Activated CD8-positive, alpha-beta memory T cell treated with anti-CD3 and anti-CD28 coated beads for 1 hour (primary cell): ENCODE measurements around the gene ABL2.
"Not testable (repeated sequence)": the region's sequence is repeated elsewhere in the genome, so short reads cannot be mapped to it uniquely, and the experiment has no call there.

Experiments
- DNase-seq, 2 donors: peaks; one replicate each; pipeline ENCODE4 v3.0.0-alpha.2; 2020; ENCODE audit warnings: low read depth in 1 of 2; ENCODE audit errors: extremely low read depth in 1 of 2

ABL2 gene

GRCh38 chr1:179141592-179142251, 87.8 kb downstream of the ABL2 start:
- no peak for DNase-seq

- not testable (repeated sequence) for DNase-seq
Observed at GRCh38 chr1:179138755-179139154, 90.7 kb downstream of the ABL2 start.

GRCh38 chr1:179137617-179138255, 91.7 kb downstream of the ABL2 start:
- DNase-seq: no peak

GRCh38 chr1:179135707-179136106, 93.8 kb downstream of the ABL2 start:
- not testable (repeated sequence) for DNase-seq

DNA sequence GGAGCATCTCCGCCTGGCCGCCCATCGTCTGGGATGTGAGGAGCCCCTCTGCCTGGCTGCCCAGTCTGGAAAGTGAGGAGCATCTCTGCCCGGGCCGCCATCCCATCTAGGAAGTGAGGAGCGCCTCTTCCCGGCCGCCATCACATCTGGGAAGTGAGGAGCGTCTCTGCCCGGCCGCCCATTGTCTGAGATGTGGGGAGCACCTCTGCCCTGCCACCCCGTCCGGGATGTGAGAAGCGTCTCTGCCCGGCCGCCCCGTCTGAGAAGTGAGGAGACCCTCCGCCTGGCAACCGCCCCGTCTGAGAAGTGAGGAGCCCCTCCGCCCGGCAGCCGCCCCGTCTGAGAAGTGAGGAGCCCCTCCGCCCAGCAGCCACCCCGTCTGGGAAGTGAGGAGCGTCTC, 94.3 kb downstream of the ABL2 start:
- DNase-seq: not testable (repeated sequence)

GRCh38 chr1:179129702-179130473, 99.6 kb downstream of the ABL2 start:
- no peak for DNase-seq

DNA sequence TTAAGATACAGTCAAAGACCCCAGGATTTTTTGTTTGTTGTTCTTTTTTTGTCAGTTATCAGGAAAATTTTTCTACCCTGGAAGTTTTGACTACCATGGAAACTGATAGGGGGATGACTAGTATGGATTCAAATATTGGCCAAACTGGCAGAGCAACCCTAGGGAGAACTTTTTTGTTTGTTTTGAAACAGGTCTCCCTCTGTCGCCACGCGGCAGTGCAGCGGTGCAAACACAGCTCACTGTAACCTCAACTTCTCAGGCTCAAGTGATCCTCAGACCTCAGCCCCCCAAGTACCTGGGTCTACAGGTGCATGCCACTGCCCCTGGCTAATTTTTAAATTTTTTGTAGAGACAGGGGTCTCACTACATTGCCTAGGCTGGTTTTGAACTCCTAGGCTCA, 101.0 kb downstream of the ABL2 start:
- no peak for DNase-seq

DNA sequence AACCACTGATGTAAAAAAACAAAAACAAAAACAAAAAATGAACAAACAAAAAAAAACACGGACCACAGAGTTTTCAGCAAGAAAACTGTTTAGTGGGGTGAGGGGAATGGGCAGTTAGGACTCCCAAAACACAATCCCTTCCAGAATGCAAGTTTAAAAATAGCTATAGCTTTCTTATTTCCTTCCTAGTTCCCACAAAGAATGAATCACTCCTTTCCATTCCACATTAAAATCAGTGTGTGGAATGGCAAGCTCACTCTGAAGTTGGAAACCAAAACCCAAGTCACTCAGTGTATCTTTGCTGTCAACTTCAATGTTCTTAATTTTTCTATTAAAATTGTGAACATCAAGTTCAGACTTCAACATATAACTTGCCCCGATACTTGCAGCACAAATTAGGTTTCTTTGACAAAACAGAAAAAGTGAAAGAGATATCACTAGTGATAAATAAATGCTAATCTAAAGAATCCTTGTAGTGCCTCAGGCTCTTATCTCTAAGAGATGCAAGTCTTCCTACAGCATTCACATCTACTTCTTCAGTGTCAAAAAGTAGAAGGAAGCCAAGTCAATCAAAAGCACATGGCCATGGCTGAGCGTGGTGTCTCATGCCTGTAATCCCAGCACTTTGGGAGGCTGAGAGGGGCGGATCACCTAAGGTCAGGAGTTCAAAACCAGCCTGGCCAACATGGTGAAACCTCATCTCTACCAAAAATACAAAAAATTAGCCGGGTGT, 102.1 kb downstream of the ABL2 start:
- DNase-seq: no peak

- no peak for DNase-seq
Observed at GRCh38 chr1:179126338-179127060, 103.0 kb downstream of the ABL2 start.

DNA sequence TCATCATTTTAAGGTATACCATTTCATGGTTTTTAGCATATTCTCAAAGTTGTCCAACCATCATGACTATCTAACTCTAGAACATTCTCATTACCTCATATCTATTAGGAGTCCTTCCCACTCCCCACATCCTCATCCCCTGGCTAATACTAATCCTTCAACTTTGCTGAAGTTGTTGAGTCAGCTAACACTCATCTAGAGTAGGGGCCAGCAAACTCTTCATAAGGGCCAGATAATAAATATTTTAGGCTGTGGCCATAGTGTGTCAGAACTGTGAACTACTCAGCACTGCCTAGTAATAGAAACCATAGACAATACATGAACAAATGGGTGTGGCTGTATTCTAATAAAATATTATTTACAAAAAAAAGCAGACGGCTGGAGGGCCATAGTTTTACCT, 104.6 kb downstream of the ABL2 start:
- no peak for DNase-seq

GRCh38 chr1:179121159-179121938, 108.1 kb downstream of the ABL2 start:
- DNase-seq: no peak

GRCh38 chr1:179120736-179121135, 108.7 kb downstream of the ABL2 start:
- no peak for DNase-seq

- DNase-seq: no peak
Observed at GRCh38 chr1:179119513-179119912, 110.0 kb downstream of the ABL2 start.

DNA sequence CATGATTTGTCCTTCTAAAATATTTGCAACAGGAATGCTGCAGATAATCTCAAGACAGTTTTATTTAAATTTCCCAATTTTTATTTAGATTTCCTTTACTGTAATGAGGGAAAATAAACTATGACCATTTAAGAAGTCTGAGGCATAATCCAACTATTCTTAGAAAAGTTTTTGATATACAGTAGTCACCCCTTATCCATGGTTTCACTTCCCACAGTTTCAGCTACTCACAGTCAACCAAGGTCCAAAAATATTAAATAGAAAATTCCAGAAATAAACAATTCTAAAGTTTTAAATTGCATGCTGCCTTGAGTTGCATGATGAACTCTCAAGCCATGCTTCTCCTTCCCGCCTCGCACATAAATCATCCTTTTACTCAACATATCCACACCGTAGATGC, 114.3 kb downstream of the ABL2 start:
- DNase-seq: no peak

DNA sequence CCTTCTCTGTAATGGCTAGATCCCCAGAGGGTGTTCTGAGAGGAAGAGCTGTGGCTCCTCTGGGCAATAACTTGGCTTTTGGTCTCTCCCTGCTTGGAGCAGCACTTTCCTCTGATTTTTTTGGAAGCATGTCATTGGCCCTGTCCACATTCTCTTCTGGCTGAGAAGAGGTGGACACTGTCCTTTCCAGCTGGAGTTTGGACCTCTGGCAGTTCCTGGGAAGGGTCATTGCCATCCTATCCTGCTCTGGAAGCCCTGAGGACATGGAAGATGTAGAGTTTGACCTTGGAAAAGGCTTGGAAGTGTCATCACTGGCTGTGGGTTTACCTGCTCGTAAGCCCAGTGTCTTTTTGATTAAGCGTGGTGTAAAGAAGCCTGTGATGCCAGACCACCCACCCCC, 120.8 kb downstream of the ABL2 start:
- DNase-seq: no peak

DNA sequence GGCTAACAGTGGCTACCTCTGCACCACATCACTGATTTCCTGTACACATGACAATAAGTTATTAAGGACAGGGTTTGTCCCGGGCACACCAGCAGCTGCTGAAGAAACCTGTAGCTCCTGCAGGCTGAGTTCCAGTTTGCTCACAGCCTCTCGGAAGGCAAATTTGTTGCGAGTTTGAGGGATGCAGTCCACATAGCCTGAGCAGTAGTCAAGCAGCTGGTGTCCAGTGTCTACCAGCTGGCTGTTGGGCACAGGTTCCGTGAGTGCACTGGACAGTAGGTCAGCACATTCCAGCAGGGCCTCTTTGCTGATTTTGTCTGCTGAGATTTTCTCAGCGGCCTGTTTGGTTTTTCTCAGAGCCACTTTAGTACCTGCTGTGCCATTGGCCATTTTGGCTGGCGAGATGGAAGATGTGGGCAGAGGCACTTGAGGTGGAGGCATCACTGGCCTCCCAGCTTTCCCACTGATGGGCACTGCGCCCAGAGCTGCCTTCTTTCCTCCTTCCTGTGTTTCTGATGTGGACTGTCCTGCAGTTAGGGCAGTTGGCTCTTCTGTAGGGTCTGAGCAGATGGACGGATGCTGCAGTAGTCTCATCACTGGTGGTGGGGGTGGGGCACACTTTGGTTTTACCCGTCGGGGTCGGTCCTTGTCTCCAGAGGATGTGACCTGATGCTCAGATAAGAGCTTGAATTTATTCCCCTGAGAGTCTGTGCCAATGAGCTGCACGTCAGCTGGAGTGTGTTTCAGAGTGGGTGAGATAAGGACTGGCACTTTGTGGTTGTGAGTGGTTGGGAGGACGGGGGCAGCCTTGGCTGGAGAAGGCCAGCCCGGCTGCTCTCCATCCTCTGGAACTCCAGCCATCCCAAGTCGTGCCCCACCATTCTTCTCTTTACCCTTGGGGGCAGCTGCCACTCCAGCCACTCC, 121.5 kb downstream of the ABL2 start:
- DNase-seq: no peak

GRCh38 chr1:179105393-179105792, 124.1 kb downstream of the ABL2 start:
- no peak for DNase-seq

DNA sequence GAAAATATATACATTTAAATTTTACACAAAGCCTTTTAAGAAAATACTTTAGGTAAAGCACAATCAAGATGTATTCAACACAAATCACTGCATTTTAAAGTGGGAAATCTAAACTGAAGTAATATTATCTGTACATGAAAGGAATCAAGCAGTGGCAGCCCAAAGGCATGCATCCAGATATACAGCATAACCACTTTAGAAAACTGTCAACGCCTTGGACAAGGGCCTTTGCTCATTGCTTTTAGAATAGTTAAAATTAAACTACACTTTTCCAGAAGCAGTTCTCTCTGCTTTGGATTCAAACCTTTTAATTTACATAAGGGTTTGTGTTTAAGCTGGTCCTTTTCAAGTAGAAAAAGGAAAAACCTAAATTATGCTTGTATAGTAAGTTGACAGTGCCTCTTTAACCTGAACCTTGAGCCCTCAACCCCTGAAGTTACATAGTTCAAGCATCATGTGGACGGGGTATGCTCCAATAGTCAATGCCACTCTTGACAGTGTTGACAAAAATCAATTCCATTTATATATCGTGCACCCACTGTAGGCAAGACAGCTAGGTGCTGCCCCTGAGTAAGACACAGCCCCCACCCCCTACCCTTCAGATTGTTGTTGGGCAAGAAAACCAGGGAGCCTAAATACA, 124.7 kb downstream of the ABL2 start:
- no peak for DNase-seq
